WERI-Rb-1 (cell line): ENCODE measurements around the gene PATE3.

Experiments used
- DNase-seq: peaks from one replicate; pipeline ENCODE4 v3.0.0-alpha.2; 2020
- H3K27ac ChIP-seq: fragments of 250-450 bp; sonication (Bioruptor Pico); 2 replicates; pipeline ENCODE4 v1.5.1; 2020; ENCODE audit warnings: mild to moderate bottlenecking, moderate library complexity
- H3K27me3 ChIP-seq: fragments of 250-450 bp; sonication (Bioruptor Pico); 2 replicates; pipeline ENCODE4 v1.5.1; 2021; ENCODE audit warnings: mild to moderate bottlenecking, low read depth, moderate library complexity; ENCODE audit not compliant: insufficient read depth, severe bottlenecking
- H3K36me3 ChIP-seq: fragments of 250-450 bp; sonication (Bioruptor Pico); 2 replicates; pipeline ENCODE4 v1.5.1; 2020; ENCODE audit warnings: mild to moderate bottlenecking, moderate library complexity
- H3K4me3 ChIP-seq: 2 replicates; pipeline ENCODE4 v1.5.1; 2011; ENCODE audit warnings: low read depth, mild to moderate bottlenecking, control low read depth, low read length
- H3K9me3 ChIP-seq: fragments of 250-450 bp; sonication (Bioruptor Pico); 2 replicates; pipeline ENCODE4 v1.5.1; 2021; ENCODE audit warnings: mild to moderate bottlenecking, moderate library complexity; ENCODE audit not compliant: severe bottlenecking
- CTCF ChIP-seq: IDR thresholded peaks from 2 replicates; pipeline ENCODE4 v1.5.1; 2011; ENCODE audit warnings: low read depth, mild to moderate bottlenecking, control low read depth, inconsistent platforms, low read length

The PATE3 gene

DNA sequence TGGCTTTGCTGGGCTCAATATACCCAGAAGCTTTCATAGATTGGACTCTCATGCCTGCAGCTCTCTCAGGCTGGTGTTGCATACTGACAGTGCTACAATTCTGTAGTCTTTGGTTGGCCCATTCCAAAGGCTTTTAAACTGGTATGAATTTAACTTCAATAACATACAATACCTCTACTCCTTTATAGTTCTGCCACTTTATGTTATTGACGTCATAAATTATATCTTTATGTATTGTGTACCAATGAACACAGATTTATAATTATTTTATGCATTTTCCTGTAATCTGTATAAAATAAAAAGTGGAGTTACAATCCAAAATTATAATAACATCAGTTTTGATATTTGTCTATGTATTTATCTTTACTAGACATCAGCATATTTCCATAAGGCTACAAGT, 25.5 kb upstream of the PATE3 start:
- Histone ChIP-seq H3K27ac (no peak overlapping the region), H3K4me3 (no peak overlapping the region), H3K27me3 (peaks cover 64% of the 10 kb centered on the region), H3K36me3 (no peaks in the 10 kb centered on the region), H3K9me3 (peaks cover 5% of the 10 kb centered on the region)
- no peak for DNase-seq
- TF ChIP-seq CTCF: no peak

GRCh38 chr11:125763483-125763882, 24.4 kb upstream of the PATE3 start:
- Histone ChIP-seq H3K27ac (no peak overlapping the region), H3K27me3 (peaks cover 65% of the 10 kb centered on the region), H3K36me3 (no peaks in the 10 kb centered on the region), H3K4me3 (no peak overlapping the region), H3K9me3 (no peaks in the 10 kb centered on the region)
- no peak for TF ChIP-seq CTCF
- DNase-seq: no peak

DNA sequence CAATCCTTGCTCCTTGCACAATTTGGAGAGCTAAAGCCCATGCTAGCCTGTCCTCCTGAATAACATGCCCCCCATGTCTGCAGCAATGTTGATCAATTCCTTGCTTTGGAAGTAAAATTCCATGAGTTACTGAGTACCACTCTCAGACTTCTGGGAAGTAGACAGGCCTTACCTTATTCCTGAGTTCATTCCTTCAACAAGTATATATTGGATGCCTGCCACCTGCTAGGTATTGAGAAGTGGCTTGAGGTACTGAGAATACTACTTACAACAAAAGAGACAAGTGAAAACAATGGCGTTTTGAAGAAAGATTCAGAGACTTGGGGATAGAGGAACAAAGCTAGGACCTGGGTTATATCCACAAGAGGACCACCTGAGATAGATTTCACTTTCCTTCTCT, 21.7 kb upstream of the PATE3 start:
- H3K4me3 ChIP-seq: no peak overlapping the region
- H3K27ac ChIP-seq: no peak overlapping the region
- H3K36me3 ChIP-seq: no peaks in the 10 kb centered on the region
- DNase-seq: no peak
- no peaks in the 10 kb centered on the region for H3K9me3 ChIP-seq
- H3K27me3 ChIP-seq: peaks cover 86% of the 10 kb centered on the region
- no peak for TF ChIP-seq CTCF

GRCh38 chr11:125768336-125769046, 19.4 kb upstream of the PATE3 start:
- Histone ChIP-seq H3K9me3 (no peaks in the 10 kb centered on the region), H3K27ac (no peak overlapping the region), H3K27me3 (peaks cover 92% of the 10 kb centered on the region), H3K4me3 (no peak overlapping the region), H3K36me3 (no peaks in the 10 kb centered on the region)
- DNase-seq: no peak
- no peak for TF ChIP-seq CTCF

DNA sequence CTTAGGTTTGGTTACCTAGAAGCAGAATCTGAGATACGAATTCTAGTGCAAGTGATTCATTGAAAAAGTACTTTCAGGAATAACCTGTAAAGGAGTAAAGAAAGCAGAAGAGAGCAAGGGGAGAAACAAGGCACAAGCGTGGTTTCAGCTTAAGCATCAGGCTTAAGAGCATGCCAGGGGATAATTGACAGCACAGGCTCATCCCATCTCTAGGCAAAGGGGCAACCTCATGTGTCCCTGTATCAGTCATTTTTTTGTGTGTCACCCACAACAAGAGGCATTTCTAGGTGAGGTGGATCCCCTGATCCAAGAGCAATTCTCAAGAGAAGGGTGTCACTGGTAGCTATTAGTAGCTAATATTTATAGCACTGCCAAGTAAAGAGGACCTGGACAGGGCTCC, 17.3 kb upstream of the PATE3 start:
- no peak for TF ChIP-seq CTCF
- DNase-seq: no peak
- H3K27me3 ChIP-seq: peaks cover 80% of the 10 kb centered on the region
- H3K27ac ChIP-seq: no peak overlapping the region
- no peaks in the 10 kb centered on the region for H3K9me3 ChIP-seq
- no peaks in the 10 kb centered on the region for H3K36me3 ChIP-seq
- H3K4me3 ChIP-seq: no peak overlapping the region
